Gastrocnemius medialis (tissue), 4 donors: ENCODE measurements around the gene CYP3A4.

Source experiments
- POLR2A ChIP-seq, 2 donors: fragments of 450-650 bp; IDR thresholded peaks; one replicate each; pipeline ENCODE4 v1.6.1; 2017; ENCODE audit warnings: antibody characterized with exemption in 2 of 2, mild to moderate bottlenecking in 2 of 2, moderate library complexity in 2 of 2
- TF ChIP-seq, protein P1 (sequence below), 5 experiments: fragments of 450-650 bp in 3 of 5; fragments of 200-600 bp in 2 of 5; sonication (generic) in 2 of 5; IDR thresholded peaks in 4 of 5; conservative IDR thresholded peaks in 1 of 5; 1 replicate in 4 of 5; 2 replicates in 1 of 5; pipeline ENCODE4 v1.5.1; 2016 to 2019; ENCODE audit warnings: antibody characterized with exemption in 5 of 5, mild to moderate bottlenecking in 3 of 5, moderate library complexity in 3 of 5

DNA sequence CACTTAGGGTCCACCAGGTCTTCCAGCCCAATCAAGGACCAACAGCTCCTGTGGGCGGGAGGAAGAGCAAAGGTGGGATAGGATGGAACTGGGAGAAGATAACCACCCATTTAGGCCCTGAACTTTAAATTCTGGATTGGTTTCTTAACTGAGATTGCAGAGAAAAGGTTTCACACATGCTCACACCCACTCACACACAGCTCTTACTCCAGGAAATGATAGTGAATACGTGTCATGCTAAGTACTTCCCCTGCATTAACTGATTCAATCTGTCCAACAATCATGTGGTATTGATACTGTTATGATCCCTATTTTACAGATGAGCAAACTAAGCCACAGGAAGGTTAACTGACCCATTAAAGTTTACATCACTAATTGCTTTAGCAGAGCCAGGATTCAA lies 4.6 kb upstream of the CYP3A4 start:
- TF ChIP-seq POLR2A (IDR thresholded peaks at IDR 0.05) = no peak
- TF ChIP-seq, protein P1, sequence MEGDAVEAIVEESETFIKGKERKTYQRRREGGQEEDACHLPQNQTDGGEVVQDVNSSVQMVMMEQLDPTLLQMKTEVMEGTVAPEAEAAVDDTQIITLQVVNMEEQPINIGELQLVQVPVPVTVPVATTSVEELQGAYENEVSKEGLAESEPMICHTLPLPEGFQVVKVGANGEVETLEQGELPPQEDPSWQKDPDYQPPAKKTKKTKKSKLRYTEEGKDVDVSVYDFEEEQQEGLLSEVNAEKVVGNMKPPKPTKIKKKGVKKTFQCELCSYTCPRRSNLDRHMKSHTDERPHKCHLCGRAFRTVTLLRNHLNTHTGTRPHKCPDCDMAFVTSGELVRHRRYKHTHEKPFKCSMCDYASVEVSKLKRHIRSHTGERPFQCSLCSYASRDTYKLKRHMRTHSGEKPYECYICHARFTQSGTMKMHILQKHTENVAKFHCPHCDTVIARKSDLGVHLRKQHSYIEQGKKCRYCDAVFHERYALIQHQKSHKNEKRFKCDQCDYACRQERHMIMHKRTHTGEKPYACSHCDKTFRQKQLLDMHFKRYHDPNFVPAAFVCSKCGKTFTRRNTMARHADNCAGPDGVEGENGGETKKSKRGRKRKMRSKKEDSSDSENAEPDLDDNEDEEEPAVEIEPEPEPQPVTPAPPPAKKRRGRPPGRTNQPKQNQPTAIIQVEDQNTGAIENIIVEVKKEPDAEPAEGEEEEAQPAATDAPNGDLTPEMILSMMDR (IDR thresholded peaks at IDR 0.05 in 4 of 5, conservative IDR thresholded peaks at IDR 0.05 in 1 of 5) = no peak
